Loucy (cell line): ENCODE results near the gene NFASC.

ENCODE experiments used
- H2AFZ ChIP-seq: fragments of 200-600 bp; sonication (generic); 2 replicates; pipeline ENCODE4 v1.6.0; 2016; ENCODE audit warnings: antibody characterized with exemption, mild to moderate bottlenecking, low read length, moderate library complexity
- H3F3A ChIP-seq: fragments of 200-600 bp; 2 replicates; pipeline ENCODE4 v1.6.0; 2016; ENCODE audit warnings: antibody characterized with exemption, low read depth, mild to moderate bottlenecking
- H3K27me3 ChIP-seq: fragments of 200-600 bp; sonication (generic); 2 replicates; pipeline ENCODE4 v1.6.1; 2014; ENCODE audit warnings: low read length, mild to moderate bottlenecking; ENCODE audit not compliant: insufficient read depth, poor library complexity, severe bottlenecking
- H3K36me3 ChIP-seq: fragments of 200-600 bp; sonication (generic); 2 replicates; pipeline ENCODE4 v1.6.1; 2016; ENCODE audit warnings: low read length; ENCODE audit not compliant: insufficient read depth
- H3K4me1 ChIP-seq: fragments of 200-600 bp; sonication (generic); 2 replicates; pipeline ENCODE4 v1.5.1; 2014; ENCODE audit warnings: low read length, mild to moderate bottlenecking; ENCODE audit not compliant: insufficient read depth, poor library complexity, severe bottlenecking
- H3K4me2 ChIP-seq: fragments of 200-600 bp; sonication (generic); 2 replicates; pipeline ENCODE4 v1.6.0; 2014; ENCODE audit warnings: antibody characterized with exemption, low read length, low read depth, mild to moderate bottlenecking; ENCODE audit not compliant: poor library complexity, severe bottlenecking
- H3K4me3 ChIP-seq: fragments of 200-600 bp; sonication (generic); 2 replicates; pipeline ENCODE4 v1.5.1; 2014; ENCODE audit warnings: low read length, mild to moderate bottlenecking, mixed read lengths; ENCODE audit not compliant: poor library complexity, severe bottlenecking
- H3K79me2 ChIP-seq: fragments of 200-600 bp; sonication (generic); 2 replicates; pipeline ENCODE4 v1.6.1; 2014; ENCODE audit warnings: low read length; ENCODE audit not compliant: insufficient read depth
- H3K9ac ChIP-seq: fragments of 200-600 bp; sonication (generic); 2 replicates; pipeline ENCODE4 v1.6.0; 2014; ENCODE audit warnings: mild to moderate bottlenecking, low read depth, low read length, moderate library complexity; ENCODE audit not compliant: poor library complexity, severe bottlenecking
- H3K9me2 ChIP-seq: fragments of 200-600 bp; sonication (generic); replicated peaks from 2 replicates; pipeline ENCODE4 v1.6.1; 2016; ENCODE audit warnings: low read depth, low read length, mixed read lengths
- H3K9me3 ChIP-seq: fragments of 200-600 bp; sonication (generic); 2 replicates; pipeline ENCODE4 v1.6.1; 2014; ENCODE audit warnings: mild to moderate bottlenecking, antibody characterized with exemption, low read length, low read depth; ENCODE audit not compliant: insufficient read depth
- H4K20me1 ChIP-seq: fragments of 200-600 bp; sonication (generic); 2 replicates; pipeline ENCODE4 v1.6.0; 2014; ENCODE audit warnings: antibody characterized with exemption, low read length, mild to moderate bottlenecking; ENCODE audit not compliant: insufficient read depth, poor library complexity, severe bottlenecking
- EZH2phosphoT487 ChIP-seq: fragments of 200-600 bp; IDR thresholded peaks from 2 replicates; pipeline ENCODE4 v1.6.1; 2018; ENCODE audit warnings: antibody characterized with exemption, mild to moderate bottlenecking, moderate library complexity, borderline replicate concordance
- TF ChIP-seq, protein P1 (sequence below): fragments of 200-600 bp; sonication (generic); conservative IDR thresholded peaks from 2 replicates; pipeline ENCODE4 v1.5.1; 2014; ENCODE audit warnings: mild to moderate bottlenecking, antibody characterized with exemption, low read length

NFASC gene

DNA sequence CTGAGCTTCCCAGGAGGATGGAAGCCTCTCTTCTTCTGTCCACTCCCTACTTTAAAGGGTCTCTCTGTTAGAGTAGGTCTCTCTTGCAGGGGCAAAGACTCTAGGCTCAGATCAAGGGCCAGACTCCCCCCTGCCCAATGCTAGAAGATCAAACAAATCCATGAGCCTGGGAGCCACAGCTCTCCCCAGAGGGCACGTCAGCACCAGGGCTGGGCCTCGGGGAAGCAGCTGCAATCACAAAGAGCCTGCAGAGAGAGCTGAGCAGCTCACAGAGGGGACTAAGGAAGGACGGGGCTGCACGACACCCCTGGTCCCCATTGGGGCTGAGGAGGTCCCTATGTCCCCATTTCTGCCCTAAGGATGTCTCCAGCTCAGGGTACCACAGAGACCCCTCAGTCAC is 176.2 kb downstream of the NFASC start:
- Histone ChIP-seq H3K36me3 (no peaks in the 10 kb centered on the region), H3K4me2 (no peak overlapping the region), H3K79me2 (no peaks in the 10 kb centered on the region), H3K9ac (no peak overlapping the region), H2AFZ (no peak overlapping the region), H3F3A (no peaks in the 10 kb centered on the region), H3K9me3 (no peaks in the 10 kb centered on the region), H3K4me1 (no peaks in the 10 kb centered on the region), H3K4me3 (no peak overlapping the region), H4K20me1 (no peaks in the 10 kb centered on the region), H3K9me2 (no peaks in the 10 kb centered on the region), H3K27me3 (no peaks in the 10 kb centered on the region)
- TF ChIP-seq, protein P1, sequence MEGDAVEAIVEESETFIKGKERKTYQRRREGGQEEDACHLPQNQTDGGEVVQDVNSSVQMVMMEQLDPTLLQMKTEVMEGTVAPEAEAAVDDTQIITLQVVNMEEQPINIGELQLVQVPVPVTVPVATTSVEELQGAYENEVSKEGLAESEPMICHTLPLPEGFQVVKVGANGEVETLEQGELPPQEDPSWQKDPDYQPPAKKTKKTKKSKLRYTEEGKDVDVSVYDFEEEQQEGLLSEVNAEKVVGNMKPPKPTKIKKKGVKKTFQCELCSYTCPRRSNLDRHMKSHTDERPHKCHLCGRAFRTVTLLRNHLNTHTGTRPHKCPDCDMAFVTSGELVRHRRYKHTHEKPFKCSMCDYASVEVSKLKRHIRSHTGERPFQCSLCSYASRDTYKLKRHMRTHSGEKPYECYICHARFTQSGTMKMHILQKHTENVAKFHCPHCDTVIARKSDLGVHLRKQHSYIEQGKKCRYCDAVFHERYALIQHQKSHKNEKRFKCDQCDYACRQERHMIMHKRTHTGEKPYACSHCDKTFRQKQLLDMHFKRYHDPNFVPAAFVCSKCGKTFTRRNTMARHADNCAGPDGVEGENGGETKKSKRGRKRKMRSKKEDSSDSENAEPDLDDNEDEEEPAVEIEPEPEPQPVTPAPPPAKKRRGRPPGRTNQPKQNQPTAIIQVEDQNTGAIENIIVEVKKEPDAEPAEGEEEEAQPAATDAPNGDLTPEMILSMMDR: no peak

DNA sequence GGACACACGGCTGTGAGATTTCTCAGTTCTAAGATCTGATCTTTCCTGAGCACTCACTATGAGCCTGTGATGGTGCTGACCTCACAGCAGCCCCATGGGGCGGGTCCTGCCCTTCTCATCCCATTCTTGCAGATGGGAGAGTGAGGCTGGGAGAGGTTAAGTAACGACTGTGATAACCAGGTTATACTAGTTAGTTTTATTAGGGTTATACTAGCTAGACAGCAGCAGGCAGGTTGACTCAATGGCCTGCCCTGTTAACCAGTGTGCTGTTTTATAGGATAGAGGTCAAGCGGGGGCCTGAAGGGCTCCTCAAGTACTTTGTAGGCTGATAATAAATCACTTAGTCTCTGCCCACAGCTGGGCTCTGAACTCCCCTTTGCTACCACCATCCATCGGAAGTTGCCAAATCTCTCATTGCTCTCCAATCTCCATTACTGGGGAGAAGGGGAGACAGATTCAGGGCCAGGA is 177.1 kb downstream of the NFASC start:
- H3K9me3 ChIP-seq: no peaks in the 10 kb centered on the region
- no peaks in the 10 kb centered on the region for H3F3A ChIP-seq
- no peak overlapping the region for H2AFZ ChIP-seq
- H3K9ac ChIP-seq: no peak overlapping the region
- no peaks in the 10 kb centered on the region for H3K36me3 ChIP-seq
- no peaks in the 10 kb centered on the region for H3K9me2 ChIP-seq
- no peak overlapping the region for H3K4me2 ChIP-seq
- no peaks in the 10 kb centered on the region for H3K4me1 ChIP-seq
- TF ChIP-seq EZH2phosphoT487: no peak
- TF ChIP-seq, protein P1: no peak
- no peak overlapping the region for H3K4me3 ChIP-seq
- no peaks in the 10 kb centered on the region for H4K20me1 ChIP-seq
- H3K79me2 ChIP-seq: no peaks in the 10 kb centered on the region
- H3K27me3 ChIP-seq: no peaks in the 10 kb centered on the region

DNA sequence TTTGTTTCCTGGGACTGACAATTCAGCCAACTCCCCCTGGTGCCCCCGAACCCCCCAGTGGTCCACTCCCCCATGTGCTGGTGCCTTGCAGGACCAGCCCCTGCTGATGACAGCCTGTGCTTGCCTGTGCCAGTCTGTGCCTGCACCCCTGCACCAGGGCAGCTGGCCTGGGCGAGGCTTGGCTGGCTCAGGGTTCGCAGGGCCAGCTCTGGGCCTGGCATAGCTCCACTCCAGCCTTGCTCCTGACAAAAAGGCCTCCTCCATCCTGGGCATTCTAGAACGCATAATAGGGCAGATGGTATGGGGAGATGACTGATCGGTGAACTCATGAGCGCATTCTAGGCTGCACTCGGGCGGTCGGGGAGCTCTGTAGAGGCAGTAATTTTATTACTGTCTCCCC is 177.7 kb downstream of the NFASC start:
- no peaks in the 10 kb centered on the region for H3K36me3 ChIP-seq
- H3K4me1 ChIP-seq: no peaks in the 10 kb centered on the region
- no peak overlapping the region for H3K4me2 ChIP-seq
- H3F3A ChIP-seq: no peaks in the 10 kb centered on the region
- H4K20me1 ChIP-seq: no peaks in the 10 kb centered on the region
- no peak overlapping the region for H3K4me3 ChIP-seq
- H3K9me3 ChIP-seq: no peaks in the 10 kb centered on the region
- no peak overlapping the region for H3K9ac ChIP-seq
- H2AFZ ChIP-seq: no peak overlapping the region
- H3K27me3 ChIP-seq: no peaks in the 10 kb centered on the region
- TF ChIP-seq, protein P1: no peak
- no peak for TF ChIP-seq EZH2phosphoT487
- H3K79me2 ChIP-seq: no peaks in the 10 kb centered on the region
- no peaks in the 10 kb centered on the region for H3K9me2 ChIP-seq
